SK-N-SH (cell line): ENCODE measurements around the gene TBC1D3B. TPM values are rescaled to one million over a fixed set of nuclear protein-coding genes. Genes with fewer than 3 reads are reported as not detected.

Experiments used
- CTCF ChIA-PET: fragments of 300-600, 350-600 bp; formaldehyde crosslinking; extraction: SDS; loops from one replicate; lab custom pipeline; 2021; lab: Yijun Ruan, JAX
- POLR2A ChIA-PET: fragments of 350-600 bp; sonication (Branson Sonifier 250); formaldehyde crosslinking; extraction: SDS; loops from one replicate; lab custom pipeline; 2020; ENCODE audit warnings: antibody characterized with exemption, inconsistent platforms; lab: Yijun Ruan, JAX
- DNase-seq: peaks from one replicate; pipeline ENCODE4 v3.0.0; 2012
- H2AFZ ChIP-seq: fragments of 200-600 bp; sonication (generic); 2 replicates; pipeline ENCODE4 v1.8.1; 2016; ENCODE audit warnings: antibody characterized with exemption, mild to moderate bottlenecking, low read depth
- H3F3A ChIP-seq: fragments of 200-600 bp; sonication (generic); replicated peaks from 2 replicates; pipeline ENCODE3; 2016; ENCODE audit warnings: antibody characterized with exemption, mild to moderate bottlenecking; ENCODE audit not compliant: insufficient read depth
- H3K27ac ChIP-seq, 2 experiments: fragments of 200-500 bp in 1 of 2; fragments of 200-600 bp in 1 of 2; sonication (Bioruptor generic) in 1 of 2; sonication (generic), shearing (Covaris generic) in 1 of 2; 2 replicates each; pipeline versions ENCODE4 v1.5.1 to v1.6.1; 2014 to 2016; ENCODE audit warnings: low read depth in 2 of 2, inconsistent platforms in 1 of 2, low read length in 1 of 2, mild to moderate bottlenecking in 1 of 2, mixed read lengths in 1 of 2
- H3K27me3 ChIP-seq: fragments of 200-600 bp; sonication (generic), shearing (Covaris generic); 2 replicates; pipeline ENCODE4 v1.6.1; 2016; ENCODE audit warnings: mixed run types; ENCODE audit not compliant: insufficient read depth
- H3K36me3 ChIP-seq, 2 experiments: fragments of 200-500 bp in 1 of 2; fragments of 200-600 bp in 1 of 2; sonication (Bioruptor generic) in 1 of 2; sonication (generic) in 1 of 2; replicated peaks in 1 of 2; 2 replicates each; pipeline versions ENCODE3 to v1.5.1; 2014 to 2016; ENCODE audit warnings: low read length in 1 of 2, mild to moderate bottlenecking in 1 of 2; ENCODE audit not compliant: insufficient read depth in 2 of 2, control insufficient read depth in 1 of 2
- H3K4me1 ChIP-seq, 2 experiments: fragments of 200-500 bp in 1 of 2; fragments of 200-600 bp in 1 of 2; sonication (Bioruptor generic) in 1 of 2; sonication (generic), shearing (Covaris generic) in 1 of 2; 2 replicates each; pipeline versions ENCODE4 v1.5.1 to v1.6.1; 2014 to 2016; ENCODE audit warnings: low read depth in 1 of 2, low read length in 1 of 2, mixed run types in 1 of 2; ENCODE audit not compliant: insufficient read depth in 2 of 2, control insufficient read depth in 1 of 2
- H3K4me2 ChIP-seq: fragments of 200-600 bp; sonication (generic), shearing (Covaris generic); 2 replicates; pipeline ENCODE4 v1.6.1; 2017; ENCODE audit warnings: mixed run types
- H3K4me3 ChIP-seq, 2 experiments: fragments of 200-500 bp in 1 of 2; fragments of 200-600 bp in 1 of 2; sonication (Bioruptor generic) in 1 of 2; sonication (generic), shearing (Covaris generic) in 1 of 2; 2 replicates each; pipeline versions ENCODE4 v1.5.1 to v1.8.1; 2014 to 2016; ENCODE audit warnings: low read depth in 2 of 2, inconsistent platforms in 1 of 2, low read length in 1 of 2, mild to moderate bottlenecking in 1 of 2, mixed read lengths in 1 of 2, moderate library complexity in 1 of 2
- H3K79me2 ChIP-seq: fragments of 200-600 bp; sonication (generic); 2 replicates; pipeline ENCODE4 v1.8.1; 2017; ENCODE audit warnings: mild to moderate bottlenecking; ENCODE audit not compliant: insufficient read depth
- H3K9ac ChIP-seq: fragments of 200-600 bp; sonication (generic); 2 replicates; pipeline ENCODE4 v1.6.1; 2017; ENCODE audit warnings: mixed run types
- H3K9me2 ChIP-seq: fragments of 200-600 bp; sonication (generic); 2 replicates; pipeline ENCODE4 v1.6.1; 2017; ENCODE audit warnings: mixed run types
- H3K9me3 ChIP-seq: fragments of 200-600 bp; sonication (generic); 2 replicates; pipeline ENCODE4 v1.6.1; 2017; ENCODE audit warnings: mixed run types, mild to moderate bottlenecking, moderate library complexity
- H4K20me1 ChIP-seq: fragments of 200-600 bp; sonication (generic); 2 replicates; pipeline ENCODE4 v1.6.1; 2017; ENCODE audit warnings: mild to moderate bottlenecking, mixed run types; ENCODE audit not compliant: insufficient read depth
- ELF1 ChIP-seq: IDR thresholded peaks from 2 replicates; pipeline ENCODE4 v1.4.0; 2012
- EP300 ChIP-seq, 2 experiments: IDR thresholded peaks; 2 replicates each; pipeline versions ENCODE4 v1.4.0 to v1.6.1; 2012; ENCODE audit warnings: borderline replicate concordance in 1 of 2, low read depth in 1 of 2, low read length in 1 of 2
- EZH2phosphoT487 ChIP-seq: fragments of 200-600 bp; sonication (generic); IDR thresholded peaks from 2 replicates; pipeline ENCODE4 v1.6.1; 2017; ENCODE audit warnings: low read depth, mixed run types, mild to moderate bottlenecking, antibody characterized with exemption, moderate library complexity, borderline replicate concordance
- FOSL2 ChIP-seq: IDR thresholded peaks from 2 replicates; pipeline ENCODE4 v1.4.0; 2012; ENCODE audit warnings: low read depth, mild to moderate bottlenecking, moderate library complexity, borderline replicate concordance
- FOXJ3 ChIP-seq: sonication (generic); formaldehyde crosslinking; IDR thresholded peaks from 2 replicates; pipeline ENCODE4 v1.5.1; 2020; ENCODE audit warnings: mild to moderate bottlenecking, missing genetic modification reagents
- NFIC ChIP-seq: IDR thresholded peaks from 2 replicates; pipeline ENCODE4 v1.4.0; 2012; ENCODE audit warnings: borderline replicate concordance
- NRF1 ChIP-seq: IDR thresholded peaks from 2 replicates; pipeline ENCODE4 v1.6.1; 2012; ENCODE audit warnings: low read depth, mild to moderate bottlenecking, low read length
- RAD21 ChIP-seq: IDR thresholded peaks from 2 replicates; pipeline ENCODE4 v1.6.1; 2012; ENCODE audit warnings: mild to moderate bottlenecking, low read length
- REST ChIP-seq: IDR thresholded peaks from 2 replicates; pipeline ENCODE4 v1.6.1; 2012; ENCODE audit warnings: mild to moderate bottlenecking, low read depth, low read length, moderate library complexity
- RFX5 ChIP-seq: IDR thresholded peaks from 2 replicates; pipeline ENCODE4 v1.6.1; 2012; ENCODE audit warnings: mild to moderate bottlenecking, improper control_type of control experiment, low read length
- SIN3A ChIP-seq: IDR thresholded peaks from 2 replicates; pipeline ENCODE4 v1.6.1; 2012; ENCODE audit warnings: low read depth, mild to moderate bottlenecking, low read length, moderate library complexity, borderline replicate concordance
- TCF12 ChIP-seq: IDR thresholded peaks from 2 replicates; pipeline ENCODE4 v1.4.0; 2012
- WGBS: methylation state at CpG from one replicate; pipeline ENCODE4 v1.1.6; 2017; ENCODE audit warnings: low lambda C conversion rate; 5-methylcytosine and 5-hydroxymethylcytosine counted together
- polyA plus RNA-seq, 3 experiments: library from polyadenylated mRNA; depleted of rRNA; stranded (reverse); fragments of >200 nt; gene quantifications; 2 replicates each; pipeline ENCODE4 v1.2.3, GENCODE V29; 2012
- TF ChIP-seq, protein P1 (sequence below): IDR thresholded peaks from 2 replicates; pipeline ENCODE4; 2012

Gene TBC1D3B
- polyA plus RNA-seq, 1 of the 3 experiments (the other 2 are of a cell fraction), result 3.7 TPM

DNA sequence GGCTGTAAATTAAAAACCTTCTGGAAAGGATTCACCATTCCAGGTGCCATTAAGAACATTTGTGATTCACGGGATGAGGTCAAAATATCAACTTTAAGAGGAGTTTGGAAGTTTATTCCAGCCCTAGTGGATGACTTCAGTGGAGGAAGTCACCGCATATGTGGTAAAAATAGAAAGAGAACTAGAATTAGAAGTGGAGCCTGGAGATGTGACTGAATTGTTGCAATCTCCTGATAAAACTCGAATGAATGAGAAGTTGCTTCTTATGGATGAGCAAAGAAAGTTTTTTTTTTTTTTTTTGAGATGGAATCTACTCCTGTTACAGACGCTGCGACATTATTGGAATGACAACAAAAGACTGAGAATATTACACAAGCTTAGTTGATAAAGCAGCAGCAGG, 46.1 kb downstream of the TBC1D3B start:
- H3K9me3 ChIP-seq, result no peaks in the 10 kb centered on the region
- H3K4me3 ChIP-seq, result no peak overlapping the region
- no peak for DNase-seq
- 12% methylated on average over 5 of the region's 5 CpGs for WGBS
- H3K36me3 ChIP-seq, result no peaks in the 10 kb centered on the region
- TF ChIP-seq EP300 (IDR thresholded peaks at IDR 0.05; ENCODE audit: borderline replicate concordance in 1 of 2, low read depth in 1 of 2, low read length in 1 of 2) (no peak), RFX5 (no peak), ELF1 (no peak), FOXJ3 (CRISPR knock-in tag) (no peak), FOSL2 (no peak), REST (no peak), RAD21 (no peak)
- TF ChIP-seq, protein P1, sequence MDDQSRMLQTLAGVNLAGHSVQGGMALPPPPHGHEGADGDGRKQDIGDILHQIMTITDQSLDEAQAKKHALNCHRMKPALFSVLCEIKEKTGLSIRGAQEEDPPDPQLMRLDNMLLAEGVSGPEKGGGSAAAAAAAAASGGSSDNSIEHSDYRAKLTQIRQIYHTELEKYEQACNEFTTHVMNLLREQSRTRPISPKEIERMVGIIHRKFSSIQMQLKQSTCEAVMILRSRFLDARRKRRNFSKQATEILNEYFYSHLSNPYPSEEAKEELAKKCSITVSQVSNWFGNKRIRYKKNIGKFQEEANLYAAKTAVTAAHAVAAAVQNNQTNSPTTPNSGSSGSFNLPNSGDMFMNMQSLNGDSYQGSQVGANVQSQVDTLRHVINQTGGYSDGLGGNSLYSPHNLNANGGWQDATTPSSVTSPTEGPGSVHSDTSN, result no peak
- TF ChIP-seq, all 33 proteins: peak for 0
- Histone ChIP-seq H3F3A (no peaks in the 10 kb centered on the region), H3K9ac (no peak overlapping the region), H4K20me1 (no peaks in the 10 kb centered on the region), H3K4me1 (no peaks in the 10 kb centered on the region), H3K27me3 (no peaks in the 10 kb centered on the region), H3K27ac (no peak overlapping the region), H3K79me2 (no peaks in the 10 kb centered on the region), H2AFZ (no peak overlapping the region), H3K4me2 (no peak overlapping the region), H3K9me2 (no peaks in the 10 kb centered on the region)
- CTCF ChIA-PET, result interaction anchor here (0.9 kb wide), 1 partner anchor 19 kb away, joined by 4 read pairs; no protein-coding TSS in a partner anchor
- POLR2A ChIA-PET, result no interaction called here

DNA sequence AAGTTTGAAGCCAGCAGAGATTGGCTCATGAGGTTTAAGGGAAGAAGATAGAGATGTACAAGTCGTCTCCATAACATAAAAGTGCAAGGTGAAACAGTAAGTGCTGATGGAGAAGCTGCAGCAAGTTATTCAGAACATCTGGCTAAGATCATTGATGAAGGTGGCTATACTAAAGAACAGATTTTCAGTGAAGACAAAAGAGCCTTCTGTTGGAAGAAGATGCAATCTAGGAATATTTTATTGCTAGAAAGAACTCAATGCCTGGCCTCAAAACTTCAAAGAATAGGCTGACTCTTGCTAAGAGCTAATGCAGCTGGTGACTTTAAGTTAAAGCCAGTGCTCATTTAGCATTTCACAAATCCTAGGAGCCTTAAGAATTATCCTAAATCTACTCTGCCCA, 46.8 kb downstream of the TBC1D3B start:
- Histone ChIP-seq H3K9me3 (no peaks in the 10 kb centered on the region), H3K9me2 (no peaks in the 10 kb centered on the region), H3K4me3 (no peak overlapping the region), H3K27ac (no peak overlapping the region), H2AFZ (no peak overlapping the region), H3K79me2 (no peaks in the 10 kb centered on the region), H3F3A (no peaks in the 10 kb centered on the region), H4K20me1 (no peaks in the 10 kb centered on the region), H3K9ac (no peak overlapping the region), H3K4me2 (no peak overlapping the region), H3K36me3 (no peaks in the 10 kb centered on the region), H3K4me1 (no peaks in the 10 kb centered on the region), H3K27me3 (no peaks in the 10 kb centered on the region)
- CTCF ChIA-PET, result interaction anchor here (0.9 kb wide), 1 partner anchor 20 kb away, joined by 4 read pairs; no protein-coding TSS in a partner anchor
- no peak for TF ChIP-seq TCF12
- TF ChIP-seq SIN3A, result no peak
- TF ChIP-seq EZH2phosphoT487, result no peak
- TF ChIP-seq NRF1, result no peak
- TF ChIP-seq NFIC, result no peak
- POLR2A ChIA-PET, result no interaction called here
- 0% methylated on average over 1 of the region's 1 CpG for WGBS
- DNase-seq, result no peak
